CD4-positive, alpha-beta T cell treated with Interleukin-1 beta for 1 hour (primary cell): ENCODE measurements around the gene PARD3B.
A peak's percentile ranks its signal among the peaks of the same experiment; 100 is the strongest.

Experiments
- DNase-seq, 2 donors: peaks; one replicate each; pipeline ENCODE4 v3.0.0-alpha.2; 2020 to 2022

Gene PARD3B

GRCh38 chr2:205087862-205088261, 542.6 kb downstream of the PARD3B start:
- no peak for DNase-seq

GRCh38 chr2:205089958-205090357, 544.7 kb downstream of the PARD3B start:
- DNase-seq, result no peak

- no peak for DNase-seq
These were observed 546.1 kb downstream of the PARD3B start for GRCh38 chr2:205091411-205091810.

- DNase-seq, result no peak
These were observed 548.8 kb downstream of the PARD3B start for GRCh38 chr2:205094031-205094430.

GRCh38 chr2:205103699-205104098, 558.4 kb downstream of the PARD3B start:
- no peak for DNase-seq

GRCh38 chr2:205107810-205108209, 562.5 kb downstream of the PARD3B start:
- no peak for DNase-seq

GRCh38 chr2:205115511-205115910, 570.2 kb downstream of the PARD3B start:
- no peak for DNase-seq

GRCh38 chr2:205117125-205117524, 571.9 kb downstream of the PARD3B start:
- DNase-seq, result no peak

GRCh38 chr2:205119136-205119535, 573.9 kb downstream of the PARD3B start:
- no peak for DNase-seq

GRCh38 chr2:205128726-205129125, 583.5 kb downstream of the PARD3B start:
- no peak for DNase-seq

- DNase-seq, result no peak
These were observed 584.3 kb downstream of the PARD3B start for GRCh38 chr2:205129531-205129930.

GRCh38 chr2:205130111-205130829, 585.0 kb downstream of the PARD3B start:
- peak in 1 of 2 donors; percentile 6 for DNase-seq

GRCh38 chr2:205133544-205133943, 588.3 kb downstream of the PARD3B start:
- no peak for DNase-seq

GRCh38 chr2:205138735-205139134, 593.5 kb downstream of the PARD3B start:
- no peak for DNase-seq

GRCh38 chr2:205139822-205140463, 594.7 kb downstream of the PARD3B start:
- DNase-seq, result no peak

- no peak for DNase-seq
These were observed 596.1 kb downstream of the PARD3B start for GRCh38 chr2:205141381-205141780.

- DNase-seq, result no peak
These were observed 600.6 kb downstream of the PARD3B start for GRCh38 chr2:205145888-205146287.

GRCh38 chr2:205148755-205149154, 603.5 kb downstream of the PARD3B start:
- no peak for DNase-seq

GRCh38 chr2:205156457-205156856, 611.2 kb downstream of the PARD3B start:
- no peak for DNase-seq

- no peak for DNase-seq
These were observed 613.1 kb downstream of the PARD3B start for GRCh38 chr2:205158404-205158803.

- DNase-seq, result no peak
These were observed 616.0 kb downstream of the PARD3B start for GRCh38 chr2:205161156-205161839.

GRCh38 chr2:205166745-205167144, 621.5 kb downstream of the PARD3B start:
- no peak for DNase-seq

GRCh38 chr2:205169012-205169411, 623.7 kb downstream of the PARD3B start:
- DNase-seq, result no peak

GRCh38 chr2:205169464-205169863, 624.2 kb downstream of the PARD3B start:
- no peak for DNase-seq
